HG03108 (cell line): Measurements from ENCODE around the gene DAZAP1.

ENCODE experiments used
- ATAC-seq: cut with Tn5 transposase; IDR thresholded peaks from one replicate; pipeline ENCODE4 v1.9.1; 2021; ENCODE audit warnings: moderate library complexity; ENCODE audit not compliant: unreplicated experiment

The DAZAP1 gene

GRCh38 chr19:1407528-1408299 lies at the start of gene DAZAP1:
Gene DAZAP1 (plus strand): TSS chr19:1407586. CDS start chr19:1407774, 188 bp downstream.
- ATAC-seq = peak; percentile 22

GRCh38 chr19:1360126-1360817 lies 47.1 kb upstream of the DAZAP1 start:
- no peak for ATAC-seq

GRCh38 chr19:1360818-1361461 lies 46.4 kb upstream of the DAZAP1 start:
- ATAC-seq = no peak

- ATAC-seq = no peak
Observed at GRCh38 chr19:1361601-1362386, 45.6 kb upstream of the DAZAP1 start.

- ATAC-seq = no peak
Observed at GRCh38 chr19:1362387-1363257, 44.8 kb upstream of the DAZAP1 start.

- ATAC-seq = no peak
Observed at GRCh38 chr19:1363599-1363998, 43.8 kb upstream of the DAZAP1 start.

- no peak for ATAC-seq
Observed at GRCh38 chr19:1364070-1364704, 43.2 kb upstream of the DAZAP1 start.

- ATAC-seq = no peak
Observed at GRCh38 chr19:1365319-1366269, 41.8 kb upstream of the DAZAP1 start.

GRCh38 chr19:1366296-1366695 lies 41.1 kb upstream of the DAZAP1 start:
- no peak for ATAC-seq

- no peak for ATAC-seq
Observed at GRCh38 chr19:1366899-1367870, 40.2 kb upstream of the DAZAP1 start.

- ATAC-seq = no peak
Observed at GRCh38 chr19:1369214-1369805, 38.1 kb upstream of the DAZAP1 start.

- no peak for ATAC-seq
Observed at GRCh38 chr19:1370579-1371361, 36.6 kb upstream of the DAZAP1 start.

GRCh38 chr19:1373042-1373533 lies 34.3 kb upstream of the DAZAP1 start:
- no peak for ATAC-seq

GRCh38 chr19:1373534-1374249 lies 33.7 kb upstream of the DAZAP1 start:
- ATAC-seq = no peak

GRCh38 chr19:1374250-1374577 lies 33.2 kb upstream of the DAZAP1 start:
- no peak for ATAC-seq

GRCh38 chr19:1376415-1376805 lies 31.0 kb upstream of the DAZAP1 start:
- ATAC-seq = no peak
